NCI-H2196 treated with DMSO at 0.1 percent for 48 hours (cell line): ENCODE results near the gene FGD5.
"Not testable (repeated sequence)": the region's sequence is repeated elsewhere in the genome, so short reads cannot be mapped to it uniquely, and the experiment has no call there.

Source experiments
- DNase-seq: peaks from one replicate; lab custom pipeline; 2025; ENCODE audit not compliant: unreplicated experiment; lab: John Stamatoyannopoulos, UW

Gene FGD5

DNA sequence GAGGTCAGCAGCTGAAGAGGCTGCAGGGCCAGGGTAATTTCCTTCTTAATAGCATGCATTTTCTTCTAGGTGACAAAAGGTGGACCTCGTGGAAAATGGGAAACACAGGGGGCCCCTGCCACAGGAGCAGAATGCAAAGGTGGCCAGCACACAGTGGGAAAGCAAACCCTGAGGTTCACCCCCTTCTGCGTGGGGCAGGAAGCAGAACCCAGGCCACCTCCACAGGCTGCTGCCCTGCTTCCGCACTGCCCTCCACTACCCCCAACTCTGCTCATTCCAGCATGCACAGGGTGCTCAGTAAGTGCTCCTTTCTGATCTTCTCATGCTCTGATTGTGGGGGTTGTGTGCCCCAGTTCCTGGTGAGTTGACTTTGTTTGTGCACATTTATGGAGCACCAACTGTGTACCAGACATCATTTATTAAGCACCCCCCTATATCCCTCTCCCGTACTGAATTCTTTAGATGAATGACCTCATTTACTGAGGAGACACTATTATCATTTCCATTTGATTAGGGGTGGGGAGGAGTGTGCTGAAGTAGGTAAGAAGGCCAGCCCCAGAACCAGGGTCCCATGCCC, 12.7 kb upstream of the FGD5 start:
- DNase-seq: no peak

- DNase-seq: no peak
Measured at GRCh38 chr3:14806641-14807263, 12.0 kb upstream of the FGD5 start.

DNA sequence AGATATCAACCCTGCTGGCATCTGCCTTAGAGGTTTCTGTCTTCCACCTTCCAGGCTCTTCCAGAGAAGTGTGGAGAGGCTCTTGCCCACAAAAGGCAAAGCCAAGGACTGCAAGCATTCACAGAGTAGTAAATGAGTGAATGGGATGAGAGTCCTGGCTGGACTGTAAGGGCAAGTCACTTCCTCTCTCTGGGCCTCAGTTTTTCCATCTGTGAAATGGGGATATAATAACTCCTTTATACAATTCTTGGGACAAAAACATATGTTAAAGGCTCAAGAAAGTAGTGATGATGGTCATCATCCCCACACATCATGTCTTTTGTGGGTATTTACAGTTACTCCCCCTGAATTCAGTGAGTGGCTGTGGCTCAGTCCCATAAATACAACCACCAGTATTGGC, 10.7 kb upstream of the FGD5 start:
- DNase-seq: no peak

- DNase-seq: no peak
Measured at GRCh38 chr3:14808502-14809266, 10.1 kb upstream of the FGD5 start.

GRCh38 chr3:14809611-14810010, 9.2 kb upstream of the FGD5 start:
- not testable (repeated sequence) for DNase-seq

- DNase-seq: no peak
Measured at GRCh38 chr3:14810070-14810791, 8.5 kb upstream of the FGD5 start.

DNA sequence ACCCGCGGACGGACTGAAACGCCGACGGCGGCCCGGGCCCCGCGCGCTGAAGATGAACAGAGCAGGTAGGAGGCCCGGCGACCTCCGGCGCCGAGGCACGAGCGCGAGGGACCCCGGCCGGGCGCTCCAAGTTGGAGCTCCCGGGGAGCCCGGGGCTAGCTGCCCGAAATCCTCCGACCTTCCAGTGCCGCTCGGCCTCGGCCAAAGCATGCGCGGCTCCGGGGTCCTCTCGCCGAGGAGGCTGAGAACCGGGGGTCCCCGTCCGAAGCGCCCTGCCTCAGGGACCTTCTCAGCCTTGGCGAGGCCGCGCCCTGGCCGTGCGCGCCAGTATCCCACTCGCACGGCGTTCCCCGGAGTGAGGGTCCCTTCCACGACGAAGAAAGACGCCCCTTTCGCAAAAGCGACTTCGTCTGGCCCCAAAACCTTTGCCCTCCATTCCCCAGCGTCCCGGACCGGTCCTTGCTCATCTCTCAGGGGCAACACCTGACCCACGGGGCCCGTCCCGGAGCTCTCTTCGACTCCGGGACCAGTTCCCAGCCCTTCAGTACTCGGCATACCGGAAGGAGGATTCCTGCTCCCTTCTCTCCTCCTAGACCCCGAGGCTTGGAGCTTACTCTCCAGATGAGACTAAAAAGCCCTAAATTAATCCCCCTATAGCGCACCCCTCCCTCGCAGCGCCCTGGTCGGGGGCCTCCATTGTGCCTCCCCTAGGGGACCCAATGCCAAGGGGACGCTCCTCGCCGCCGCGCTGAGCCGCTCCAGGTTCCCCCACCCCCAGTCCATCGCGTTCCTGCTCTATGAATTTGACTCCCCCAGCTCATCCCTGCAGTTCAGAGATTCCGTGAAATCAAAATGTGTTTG, 7.7 kb upstream of the FGD5 start:
- DNase-seq: no peak

GRCh38 chr3:14811684-14812083, 7.1 kb upstream of the FGD5 start:
- no peak for DNase-seq

- no peak for DNase-seq
Measured at GRCh38 chr3:14812196-14812790, 6.5 kb upstream of the FGD5 start.

DNA sequence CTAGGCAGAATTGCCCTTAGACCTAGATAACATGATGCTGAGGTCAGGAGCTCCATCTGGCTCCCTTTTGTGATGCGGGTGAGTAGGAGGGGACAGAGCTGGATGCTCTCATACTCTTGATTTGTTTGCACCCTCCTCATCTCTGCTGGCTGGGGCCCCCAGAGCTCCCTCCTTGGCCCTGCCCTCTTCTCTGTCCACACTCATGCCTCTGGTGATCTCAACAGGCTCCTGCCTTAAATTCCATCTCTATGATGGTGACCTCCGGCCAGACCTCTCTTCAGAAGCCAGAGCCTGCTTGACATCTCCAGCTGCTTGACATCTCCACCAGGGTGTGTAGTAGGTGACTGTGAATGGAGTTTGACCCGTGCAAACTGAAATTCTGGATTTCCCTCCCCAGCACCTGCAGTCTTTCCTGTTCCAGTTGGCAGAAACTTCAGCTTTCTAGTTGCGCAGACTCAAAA, 4.3 kb upstream of the FGD5 start:
- no peak for DNase-seq

DNA sequence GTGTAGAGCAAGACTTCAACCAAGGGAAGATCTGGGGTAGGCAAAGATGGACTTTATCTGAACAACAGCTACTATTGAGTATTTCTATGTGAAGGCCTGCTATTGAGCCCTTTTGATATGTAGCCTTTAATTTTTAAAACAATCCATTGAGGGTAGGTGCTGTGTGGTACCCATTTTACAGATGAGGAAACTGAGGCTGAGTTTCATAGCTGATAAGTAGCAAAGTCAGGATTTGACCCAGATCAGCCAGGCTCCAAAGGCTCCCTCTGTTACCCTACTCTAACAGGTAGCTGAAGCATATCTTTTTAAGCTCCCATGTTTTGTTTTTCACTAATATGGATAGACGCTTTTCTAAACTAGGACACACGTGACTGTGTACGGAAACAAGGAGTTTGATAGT, 2.4 kb upstream of the FGD5 start:
- DNase-seq: no peak

- no peak for DNase-seq
Measured at GRCh38 chr3:14819671-14820070, 909 bp downstream of the FGD5 start.

- DNase-seq: no peak
Measured at GRCh38 chr3:14820156-14820555, 1.4 kb downstream of the FGD5 start.

- no peak for DNase-seq
Measured at GRCh38 chr3:14821151-14821550, 2.4 kb downstream of the FGD5 start.

GRCh38 chr3:14822134-14822533, 3.4 kb downstream of the FGD5 start:
- no peak for DNase-seq

GRCh38 chr3:14822670-14823390, 4.1 kb downstream of the FGD5 start:
- DNase-seq: no peak

DNA sequence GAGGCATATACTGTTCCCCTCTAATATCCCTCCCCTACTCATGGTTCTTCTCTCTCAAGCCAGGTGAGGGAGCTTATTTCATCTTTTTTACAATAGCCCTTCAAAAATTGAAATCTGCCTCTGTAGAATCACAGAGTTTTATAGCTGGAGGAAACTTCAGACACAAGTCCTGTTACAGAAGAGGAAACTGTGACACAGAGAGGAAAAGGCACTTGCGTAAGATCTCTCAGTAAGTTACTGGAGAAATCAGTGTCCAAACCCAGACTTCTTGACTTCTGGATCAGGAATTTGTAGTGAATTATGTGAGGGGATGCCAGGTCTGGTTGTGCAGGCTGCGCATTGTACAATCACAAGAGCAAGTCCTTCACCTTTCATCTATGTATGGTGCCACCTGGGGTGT, 4.6 kb downstream of the FGD5 start:
- DNase-seq: no peak

DNA sequence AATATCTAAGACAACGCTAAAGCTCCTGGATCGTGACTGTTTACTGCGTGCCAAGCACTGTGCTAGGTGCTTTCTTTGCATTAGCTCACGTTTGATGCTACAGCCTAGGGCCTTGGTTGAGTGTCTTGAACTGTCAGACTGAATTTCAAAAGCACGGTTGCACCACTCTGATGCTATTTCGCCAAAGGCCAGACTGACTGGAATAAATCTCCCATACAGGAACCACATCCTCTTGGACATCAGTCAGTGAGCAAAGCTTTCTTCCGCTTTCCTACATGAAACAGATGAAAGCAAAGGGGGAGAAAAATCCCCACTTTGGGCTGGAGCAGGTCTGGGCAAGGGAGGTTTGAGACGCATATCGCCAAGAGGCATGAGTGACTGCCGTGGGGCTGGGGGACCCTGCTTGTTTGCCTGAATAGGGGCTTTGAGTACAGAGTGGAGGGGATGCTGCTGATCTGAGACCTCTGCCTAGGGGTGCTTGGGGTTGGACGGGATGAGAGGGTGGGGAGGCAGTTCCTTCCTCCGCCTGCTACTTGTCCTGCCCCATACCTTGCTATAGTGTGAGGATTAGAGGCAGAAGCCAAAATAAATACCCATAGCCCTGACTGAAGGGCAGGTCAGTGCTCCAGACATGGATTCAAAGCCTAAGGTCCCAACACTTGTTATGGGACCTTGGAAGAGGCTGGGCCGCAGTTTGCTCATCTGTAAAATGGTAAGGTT, 5.3 kb downstream of the FGD5 start:
- no peak for DNase-seq

GRCh38 chr3:14824646-14825045, 5.9 kb downstream of the FGD5 start:
- no peak for DNase-seq
